ENCODE results near the gene ADPRH.

ADPRH gene

DNA sequence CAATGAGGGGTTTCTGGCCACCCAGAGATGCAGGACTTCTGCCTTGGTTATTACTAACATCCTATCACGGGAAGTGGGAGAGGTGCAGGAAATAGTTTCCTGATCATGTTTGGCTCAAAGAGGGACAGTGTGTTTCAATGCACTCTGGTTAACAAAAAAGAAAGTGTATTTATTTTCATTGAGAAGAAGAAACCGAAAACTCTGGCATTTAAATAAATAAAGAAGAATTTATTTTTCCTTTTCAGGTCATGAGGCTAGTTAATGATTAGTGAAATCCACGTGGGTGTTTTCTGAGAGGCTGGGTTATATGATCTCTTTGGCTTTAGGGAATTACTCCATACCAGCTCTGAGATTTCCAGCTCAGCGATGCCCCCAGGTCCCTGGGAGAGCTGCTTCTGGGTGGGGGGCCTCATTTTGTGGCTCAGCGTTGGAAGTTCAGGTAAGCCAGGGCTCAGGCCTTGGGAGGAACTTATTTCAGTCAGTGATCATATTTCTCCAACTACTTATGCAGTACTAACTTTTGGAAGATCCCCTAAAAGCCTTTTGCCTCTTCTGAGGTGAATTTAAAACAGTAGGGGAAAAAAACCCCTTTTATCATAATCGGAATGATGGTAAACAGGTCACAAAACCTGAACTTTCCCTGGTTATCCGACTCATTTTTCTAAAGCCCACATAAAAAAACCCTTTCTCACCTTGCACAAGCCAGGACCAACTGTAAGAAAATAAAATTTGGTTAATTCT is 18.4 kb downstream of the ADPRH start, which contains the start of gene PLA1A:
TSS of gene PLA1A (plus strand) at position 338 of the 741 bp plus-strand sequence. CDS start at position 367, 29 bp downstream.
- DNase-seq (ENCODE audit: low read depth in 3 of 3) = no peak

DNA sequence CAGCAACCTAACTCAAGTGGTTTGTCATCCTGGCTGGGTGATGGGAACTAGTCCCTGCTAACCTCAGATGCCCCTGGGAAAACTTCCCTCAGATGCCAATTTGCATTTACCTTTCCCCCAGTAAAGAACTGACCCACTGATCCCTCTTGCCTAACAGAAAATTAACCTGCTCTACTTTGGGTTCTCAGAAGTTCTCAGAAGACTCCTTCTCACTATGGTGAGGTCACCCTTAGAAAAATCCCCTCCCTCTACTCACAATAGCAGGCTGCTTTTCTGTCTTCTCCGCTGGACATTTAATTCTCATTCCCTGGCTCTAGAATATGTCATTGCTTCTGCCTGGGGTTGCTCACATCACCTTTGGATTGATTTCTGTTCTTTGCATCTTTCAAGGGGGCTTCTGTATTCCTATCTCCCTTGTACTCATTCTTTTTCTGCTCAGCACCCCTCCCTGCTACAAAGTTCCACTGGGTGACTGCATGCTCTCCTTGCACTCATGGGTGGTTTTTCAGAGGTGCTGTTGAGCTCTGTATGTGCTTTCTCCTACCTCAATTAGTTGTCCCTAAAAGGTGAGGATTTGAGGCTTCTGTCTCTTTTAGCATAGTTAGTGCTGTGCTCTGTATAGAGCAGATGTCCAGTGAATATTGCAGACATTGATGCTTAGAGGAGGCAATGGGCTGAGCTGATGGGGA is 19.3 kb downstream of the ADPRH start:
- DNase-seq (ENCODE audit: low read depth in 3 of 3) = no peak

DNA sequence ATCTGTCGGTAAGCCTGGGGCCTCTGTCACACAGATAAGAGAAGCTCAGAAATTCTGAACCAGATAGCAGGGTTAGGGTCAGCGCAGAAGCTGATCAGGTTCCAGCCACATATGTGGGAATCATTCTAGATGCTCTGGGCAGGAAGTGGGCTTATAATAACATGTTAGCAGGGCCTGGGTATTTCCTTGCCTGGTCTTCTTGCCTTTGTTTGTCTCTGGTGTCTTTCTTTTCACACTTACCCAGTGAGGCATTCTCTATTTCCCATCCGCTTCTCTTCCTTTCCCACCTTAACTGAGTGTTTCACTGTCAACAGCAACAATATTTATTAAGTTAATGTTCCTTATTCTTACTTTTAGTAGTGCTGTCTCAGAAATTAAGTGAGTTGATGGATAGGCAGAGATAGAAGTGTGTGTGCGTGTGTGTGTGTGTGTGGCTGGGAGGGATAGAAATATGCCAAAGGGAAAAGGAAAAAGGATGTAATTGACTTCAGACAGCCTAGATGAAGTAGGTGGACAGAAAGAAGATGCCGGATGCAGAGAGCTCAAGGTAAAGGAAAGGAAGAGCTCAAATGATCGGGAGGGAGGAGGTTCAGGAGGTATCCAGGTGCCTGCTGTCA is 20.4 kb downstream of the ADPRH start:
- DNase-seq (ENCODE audit: low read depth in 3 of 3) = no peak

- DNase-seq (ENCODE audit: low read depth in 3 of 3) = no peak
Observed at GRCh38 chr3:119600732-119601131, 21.4 kb downstream of the ADPRH start.

DNA sequence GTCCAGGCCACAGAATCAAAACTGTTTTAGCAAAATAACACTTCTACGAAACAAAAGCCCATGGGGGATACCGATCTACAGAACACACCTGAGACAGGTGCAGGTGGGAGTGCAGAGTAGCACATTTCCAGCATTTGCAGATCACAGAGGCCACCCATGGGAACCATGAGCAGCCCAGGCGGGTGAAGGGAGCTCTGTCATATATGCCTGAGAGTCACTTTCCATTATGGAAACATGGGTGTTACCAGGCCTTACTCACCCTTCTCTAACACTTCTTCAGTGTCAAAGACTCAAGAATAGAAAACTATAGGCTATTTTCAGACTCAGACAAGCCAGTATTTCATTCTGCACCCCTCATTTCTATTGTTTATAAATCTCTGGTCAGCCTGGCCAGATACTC is 21.9 kb downstream of the ADPRH start:
- no peak for DNase-seq (ENCODE audit: low read depth in 3 of 3)

GRCh38 chr3:119602676-119603075 is 23.4 kb downstream of the ADPRH start:
- DNase-seq (ENCODE audit: low read depth in 3 of 3) = no peak

- no peak for DNase-seq (ENCODE audit: low read depth in 3 of 3)
Observed at GRCh38 chr3:119604878-119605277, 25.6 kb downstream of the ADPRH start.

- DNase-seq (ENCODE audit: low read depth in 3 of 3) = no peak
Observed at GRCh38 chr3:119608405-119609000, 29.2 kb downstream of the ADPRH start.

- DNase-seq (ENCODE audit: low read depth in 3 of 3) = no peak
Observed at GRCh38 chr3:119609301-119609700, 30.0 kb downstream of the ADPRH start.

- DNase-seq (ENCODE audit: low read depth in 3 of 3) = no peak
Observed at GRCh38 chr3:119611664-119612063, 32.4 kb downstream of the ADPRH start.

- no peak for DNase-seq (ENCODE audit: low read depth in 3 of 3)
Observed at GRCh38 chr3:119613201-119613600, 33.9 kb downstream of the ADPRH start.

GRCh38 chr3:119613872-119614271 is 34.6 kb downstream of the ADPRH start:
- no peak for DNase-seq (ENCODE audit: low read depth in 3 of 3)

DNA sequence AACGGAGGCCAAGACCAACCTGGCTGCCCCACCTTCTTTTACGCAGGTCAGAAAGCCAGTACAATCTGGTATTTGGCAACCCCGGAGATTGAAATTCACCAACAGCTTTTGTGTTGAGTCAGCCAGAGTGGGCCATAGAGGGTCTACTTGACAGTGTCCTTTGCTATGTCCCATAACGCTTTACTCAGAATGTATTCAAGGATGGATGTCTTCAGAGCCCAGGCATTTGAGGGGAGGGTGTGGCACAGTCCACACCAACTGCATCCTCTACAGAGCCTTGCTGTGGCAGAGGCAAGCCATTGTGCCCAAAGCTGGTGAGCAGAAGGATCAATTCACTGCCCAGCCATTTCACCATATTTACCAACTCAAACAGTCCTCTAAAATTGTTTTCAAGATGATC is 36.8 kb downstream of the ADPRH start:
- no peak for DNase-seq (ENCODE audit: low read depth in 3 of 3)

DNA sequence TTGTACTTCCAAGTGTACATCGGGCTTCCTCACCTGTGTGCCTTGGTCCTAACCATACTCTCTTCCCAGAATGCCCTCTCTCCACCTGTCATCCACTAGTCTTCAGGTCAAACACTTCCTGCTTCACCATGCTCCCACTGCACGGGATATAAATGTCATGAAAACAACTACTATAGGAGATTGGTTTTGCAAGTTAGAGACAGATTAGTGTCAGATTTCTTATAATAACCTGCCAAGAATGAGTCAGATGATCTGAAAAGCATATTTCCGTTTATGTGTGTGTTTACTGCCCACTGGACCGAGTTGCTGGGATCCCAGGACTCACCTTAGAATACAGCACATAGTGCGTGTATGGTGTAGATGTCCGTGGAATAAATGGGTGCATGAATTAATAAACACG is 39.8 kb downstream of the ADPRH start:
- no peak for DNase-seq (ENCODE audit: low read depth in 3 of 3)

DNA sequence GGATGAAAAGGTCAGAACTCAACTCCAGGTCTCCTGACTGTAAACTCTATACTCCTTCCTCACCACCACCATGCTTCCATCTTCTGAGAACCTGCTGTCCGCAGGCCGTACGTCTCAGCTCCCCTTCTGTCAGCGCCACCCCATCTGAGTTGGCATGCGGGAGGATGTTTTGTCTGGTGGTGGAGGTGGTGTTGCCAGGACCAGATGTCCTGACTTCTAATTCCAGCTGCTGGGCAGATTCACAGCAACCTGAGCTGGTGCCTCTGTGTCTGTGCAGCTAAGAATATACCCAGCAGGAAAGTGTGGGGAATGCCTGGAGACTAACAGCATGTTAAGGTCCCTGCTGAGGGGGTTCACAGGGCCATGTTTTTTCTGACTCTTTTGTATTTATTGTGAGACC is 41.6 kb downstream of the ADPRH start:
- no peak for DNase-seq (ENCODE audit: low read depth in 3 of 3)

DNA sequence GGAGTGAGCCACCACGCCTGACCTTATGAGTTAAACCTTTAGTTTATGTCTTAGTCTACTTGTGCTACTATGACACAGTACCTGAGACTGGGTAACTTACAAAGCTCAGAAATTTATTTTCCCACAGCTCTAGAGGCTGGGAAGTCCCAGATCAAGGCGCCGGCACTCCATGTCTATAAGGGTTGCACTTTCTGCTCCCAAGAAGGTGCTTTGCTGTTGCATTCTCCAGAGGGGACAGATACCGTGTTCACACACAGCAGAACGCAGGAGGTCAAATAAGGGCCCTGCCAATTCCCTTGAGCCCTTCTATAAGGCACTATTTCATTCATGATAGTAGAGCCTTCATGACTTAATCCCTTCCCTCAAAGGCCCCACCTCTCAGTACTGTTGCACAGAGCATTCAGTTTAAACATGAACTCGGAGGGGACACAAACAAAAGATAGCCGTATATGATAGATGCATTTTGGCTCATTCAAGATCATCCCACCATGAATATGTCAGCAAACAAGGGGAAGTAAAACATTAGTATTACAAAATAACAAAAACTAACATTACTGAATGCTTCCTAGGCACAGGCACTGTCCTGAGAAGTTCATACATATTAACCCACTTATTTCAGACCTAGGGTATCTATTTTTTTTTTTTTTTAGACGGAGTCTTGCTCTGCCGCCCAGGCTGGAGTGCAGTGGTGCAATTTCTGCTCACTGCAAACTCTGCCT is 44.9 kb downstream of the ADPRH start:
- no peak for DNase-seq (ENCODE audit: low read depth in 3 of 3)

DNA sequence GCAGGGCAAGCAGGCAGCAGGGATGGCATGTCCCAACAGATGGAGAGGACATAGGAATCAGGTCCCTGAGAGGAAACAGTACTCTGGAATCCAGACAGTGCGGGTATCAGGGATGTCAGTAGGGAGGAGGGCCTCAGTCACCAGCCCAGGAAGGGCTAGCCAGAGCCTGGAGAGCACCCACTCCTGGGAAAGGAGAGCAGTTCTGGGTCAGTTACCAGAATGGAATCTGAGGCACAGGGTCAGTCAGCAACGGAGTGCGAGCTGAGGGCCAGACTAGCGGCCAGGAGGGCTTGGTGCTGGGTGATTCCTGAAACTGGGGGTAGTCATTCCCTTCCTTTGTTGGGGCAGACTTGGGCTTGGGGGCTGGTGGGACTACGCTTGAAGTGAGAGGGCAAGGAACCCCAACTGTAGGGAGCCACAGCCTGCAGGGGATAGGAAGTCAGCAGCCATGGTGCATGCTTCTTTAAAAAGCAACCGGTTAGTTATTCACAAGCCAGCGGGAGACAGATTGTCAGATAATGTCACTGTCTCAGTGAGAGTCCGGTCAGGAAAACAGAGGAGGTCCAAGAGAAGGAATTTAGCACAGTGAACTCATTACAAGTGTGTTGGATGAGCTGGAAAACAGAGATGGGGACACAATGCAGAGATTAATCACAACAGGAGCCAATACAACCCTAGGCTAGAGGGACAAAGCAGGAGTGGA is 46.3 kb downstream of the ADPRH start:
- no peak for DNase-seq (ENCODE audit: low read depth in 3 of 3)

DNA sequence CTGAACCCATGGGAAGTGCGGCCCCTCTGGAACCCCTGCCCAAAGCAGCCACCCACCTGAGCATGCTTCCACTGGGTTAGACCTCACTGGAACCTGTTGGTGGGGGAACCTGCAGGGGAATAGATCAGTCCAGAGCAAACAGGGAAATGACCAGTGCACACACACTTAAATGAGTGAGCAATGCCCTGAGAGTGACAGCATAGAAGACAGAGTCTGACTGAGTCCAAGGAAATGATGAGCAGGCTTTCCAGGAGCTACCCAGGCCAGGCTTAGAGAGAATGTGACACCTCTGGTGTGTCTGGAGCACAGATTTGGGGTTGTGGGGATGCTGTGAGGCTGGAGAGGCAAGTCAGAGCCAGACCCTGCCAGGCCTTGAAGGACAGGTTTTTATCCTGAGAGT is 46.9 kb downstream of the ADPRH start:
- DNase-seq (ENCODE audit: low read depth in 3 of 3) = no peak

DNA sequence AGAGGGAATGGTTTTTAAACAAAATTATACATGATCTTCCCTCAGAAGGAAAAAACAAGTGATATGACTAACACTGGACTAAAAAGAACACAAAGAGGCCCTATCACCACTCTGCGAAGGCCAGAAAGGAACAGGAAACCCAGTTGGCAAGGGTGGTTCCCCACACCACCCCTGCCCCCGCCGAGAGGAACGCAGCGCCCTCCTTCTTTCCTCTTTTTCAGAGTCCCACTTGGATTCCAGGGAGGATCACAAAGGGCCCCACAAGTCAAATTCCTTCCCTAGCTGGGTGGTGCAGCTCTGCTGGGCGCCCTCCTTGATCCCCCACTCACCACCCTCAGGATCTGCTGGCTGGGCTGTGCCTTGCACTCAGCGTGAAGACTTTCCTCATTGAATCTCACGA is 48.2 kb downstream of the ADPRH start:
- DNase-seq (ENCODE audit: low read depth in 3 of 3) = no peak

DNA sequence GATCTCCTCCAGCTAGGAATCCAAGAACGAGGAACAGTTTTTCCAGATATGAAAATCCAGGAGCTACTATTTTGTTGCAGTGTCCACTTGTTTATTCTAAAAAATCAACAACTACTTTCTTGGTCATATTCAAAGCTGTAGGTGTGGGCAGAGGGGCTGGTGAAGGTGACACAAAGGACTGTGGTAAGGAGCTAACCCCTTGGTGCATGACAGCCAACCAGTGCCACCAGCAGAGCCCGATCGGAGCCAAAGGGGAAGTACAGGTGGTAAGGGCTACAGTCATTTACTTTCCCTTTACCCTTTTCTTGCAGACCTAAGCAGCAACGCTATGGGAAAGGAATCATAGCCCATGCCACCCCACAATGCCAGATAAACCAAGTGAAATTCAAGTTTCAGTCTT is 49.1 kb downstream of the ADPRH start:
- no peak for DNase-seq (ENCODE audit: low read depth in 3 of 3)

- no peak for DNase-seq (ENCODE audit: low read depth in 3 of 3)
Observed at GRCh38 chr3:119628816-119629445, 49.6 kb downstream of the ADPRH start.

Data from stimulated activated CD4-positive, alpha-beta T cell treated with anti-CD3 and anti-CD28 coated beads, TNF-alpha, amount 100 ng/mL, for 48 hours (primary cell).